Ovary (tissue), 9 donors: ENCODE data around the gene SLC9A9. TPM values are rescaled to one million over a fixed set of nuclear protein-coding genes. Genes with fewer than 3 reads are reported as not detected.

Experiments used
- DNase-seq, 5 donors: peaks; one replicate each; pipeline ENCODE4 v3.0.0-alpha.2; 2019 to 2020
- H3K27ac ChIP-seq, 2 donors: fragments of 200-600 bp; one replicate each; pipeline versions ENCODE4 v1.5.1 to v1.8.0; 2019 to 2022
- H3K27me3 ChIP-seq: fragments of 200-600 bp; one replicate; pipeline ENCODE4 v1.8.0; 2022
- H3K36me3 ChIP-seq: fragments of 200-600 bp; sonication (generic); one replicate; pipeline ENCODE4 v1.5.1; 2019
- H3K4me1 ChIP-seq: one replicate; pipeline ENCODE4 v1.8.1; 2013; ENCODE audit warnings: mild to moderate bottlenecking, moderate library complexity; ENCODE audit not compliant: insufficient read depth
- H3K4me3 ChIP-seq: fragments of 200-600 bp; sonication (generic); one replicate; pipeline ENCODE4 v1.5.1; 2017
- H3K9me3 ChIP-seq, 2 donors: fragments of 200-600 bp in 1 of 2; sonication (generic) in 1 of 2; one replicate each; pipeline versions ENCODE4 v1.5.1 to v1.8.1; 2013 to 2019; ENCODE audit warnings: mild to moderate bottlenecking in 1 of 2, moderate library complexity in 1 of 2
- EP300 ChIP-seq: sonication (generic); formaldehyde crosslinking; IDR thresholded peaks from one replicate; pipeline ENCODE4 v1.6.1; 2017; ENCODE audit warnings: antibody characterized with exemption
- POLR2A ChIP-seq: fragments of 450-650 bp; IDR thresholded peaks from one replicate; pipeline ENCODE4 v1.6.1; 2017; ENCODE audit warnings: antibody characterized with exemption, mild to moderate bottlenecking, moderate library complexity
- WGBS, 3 donors: extraction: QIAGEN DNeasy Blood & Tissue Kit in 1 of 3; methylation state at CpG; one replicate each; pipeline versions ENCODE4 v1.1.5 to v1.1.7; 2013 to 2017; 5-methylcytosine and 5-hydroxymethylcytosine counted together
- intact Hi-C, 4 donors: fragments of 100-400 bp; cut with DNase I; formaldehyde crosslinking; loops; one replicate each; pipeline versions ENCODE4 v1.11.0 to v1.15.1; 2022 to 2023
- polyA plus RNA-seq, 2 donors: library from polyadenylated mRNA; stranded (reverse); fragments of 200-250 nt in 1 of 2; fragments of 350-450 nt in 1 of 2; fragmentation: Illumina TruSeq in 1 of 2; extraction: RNeasy Lipid Tissue Mini Kit (QIAGEN cat#74804) in 1 of 2; gene quantifications; one replicate each; pipeline ENCODE4 v1.2.3, GENCODE V29; 2013 to 2014
- total RNA-seq, 7 donors: library from RNA; depleted of rRNA in 2 of 7; stranded (reverse); fragments of >200 nt in 2 of 7; fragmentation: NEBNext Ultra II Directional in 3 of 7; extraction: Animal tissue kit (Norgen Biotek cat#: 25700) in 3 of 7; gene quantifications; one replicate each; pipeline versions ENCODE4 v1.1.0 to v1.2.4, GENCODE V29; 2016 to 2023
- TF ChIP-seq, protein P1 (sequence below), 3 donors: fragments of 450-650 bp in 2 of 3; fragments of 200-600 bp in 1 of 3; IDR thresholded peaks; one replicate each; pipeline versions ENCODE4 v1.5.1 to v1.8.0; 2016 to 2022; ENCODE audit warnings: antibody characterized with exemption in 3 of 3, mild to moderate bottlenecking in 1 of 3
- donor health status: DM: no; HTN: no; CAD: no; lungs with moderate emphysema.
- donor health status: DM: no; HTN: no; CAD: no.
- donor health status: Bipolar disorder and iron deficiency.
- donor health status: DM: yes; HTN: yes; CAD: no.
- donor health status: DM: no; HTN: no; CAD: no.
- donor health status: DM: yes; HTN: yes; CAD: no.

The SLC9A9 gene
- total and polyA plus RNA-seq, 9 donors, result 7.0 to 22.7 (median 13.5) TPM

DNA sequence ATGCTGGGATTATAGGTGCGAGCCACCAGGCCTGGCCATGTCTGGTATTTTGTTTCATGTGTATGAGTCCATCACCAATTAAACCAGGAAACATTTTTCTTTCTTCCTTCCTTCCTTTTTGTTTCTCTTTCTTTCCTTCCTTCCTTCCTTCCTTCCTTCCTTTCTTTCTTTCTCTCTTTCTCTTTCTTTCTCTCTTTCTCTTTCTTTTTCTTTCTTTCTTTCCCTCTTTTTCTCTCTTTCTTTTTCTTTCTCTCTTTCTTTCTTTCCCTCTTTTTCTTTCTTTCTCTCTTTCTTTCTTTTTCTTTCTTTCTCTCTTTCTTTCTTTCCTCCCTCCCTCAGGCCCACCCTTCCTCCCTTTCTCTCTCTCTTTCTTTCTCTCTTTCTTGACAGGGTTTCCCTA lies 83.4 kb downstream of the SLC9A9 start:
- Histone ChIP-seq H3K9me3 (no peaks in the 10 kb centered on the region), H3K36me3 (no peaks in the 10 kb centered on the region), H3K27me3 (no peaks in the 10 kb centered on the region), H3K4me1 (no peaks in the 10 kb centered on the region), H3K4me3 (no peak overlapping the region), H3K27ac (no peak overlapping the region)
- 93 to 98% (median 97%) methylated on average over 1 of the region's 1 CpG for WGBS, 3 donors
- no peak for TF ChIP-seq EP300
- no peak for TF ChIP-seq POLR2A
- TF ChIP-seq, protein P1, sequence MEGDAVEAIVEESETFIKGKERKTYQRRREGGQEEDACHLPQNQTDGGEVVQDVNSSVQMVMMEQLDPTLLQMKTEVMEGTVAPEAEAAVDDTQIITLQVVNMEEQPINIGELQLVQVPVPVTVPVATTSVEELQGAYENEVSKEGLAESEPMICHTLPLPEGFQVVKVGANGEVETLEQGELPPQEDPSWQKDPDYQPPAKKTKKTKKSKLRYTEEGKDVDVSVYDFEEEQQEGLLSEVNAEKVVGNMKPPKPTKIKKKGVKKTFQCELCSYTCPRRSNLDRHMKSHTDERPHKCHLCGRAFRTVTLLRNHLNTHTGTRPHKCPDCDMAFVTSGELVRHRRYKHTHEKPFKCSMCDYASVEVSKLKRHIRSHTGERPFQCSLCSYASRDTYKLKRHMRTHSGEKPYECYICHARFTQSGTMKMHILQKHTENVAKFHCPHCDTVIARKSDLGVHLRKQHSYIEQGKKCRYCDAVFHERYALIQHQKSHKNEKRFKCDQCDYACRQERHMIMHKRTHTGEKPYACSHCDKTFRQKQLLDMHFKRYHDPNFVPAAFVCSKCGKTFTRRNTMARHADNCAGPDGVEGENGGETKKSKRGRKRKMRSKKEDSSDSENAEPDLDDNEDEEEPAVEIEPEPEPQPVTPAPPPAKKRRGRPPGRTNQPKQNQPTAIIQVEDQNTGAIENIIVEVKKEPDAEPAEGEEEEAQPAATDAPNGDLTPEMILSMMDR (IDR thresholded peaks at IDR 0.05), result no peak
- intact Hi-C loops, result no loop called here
- DNase-seq, result no peak

DNA sequence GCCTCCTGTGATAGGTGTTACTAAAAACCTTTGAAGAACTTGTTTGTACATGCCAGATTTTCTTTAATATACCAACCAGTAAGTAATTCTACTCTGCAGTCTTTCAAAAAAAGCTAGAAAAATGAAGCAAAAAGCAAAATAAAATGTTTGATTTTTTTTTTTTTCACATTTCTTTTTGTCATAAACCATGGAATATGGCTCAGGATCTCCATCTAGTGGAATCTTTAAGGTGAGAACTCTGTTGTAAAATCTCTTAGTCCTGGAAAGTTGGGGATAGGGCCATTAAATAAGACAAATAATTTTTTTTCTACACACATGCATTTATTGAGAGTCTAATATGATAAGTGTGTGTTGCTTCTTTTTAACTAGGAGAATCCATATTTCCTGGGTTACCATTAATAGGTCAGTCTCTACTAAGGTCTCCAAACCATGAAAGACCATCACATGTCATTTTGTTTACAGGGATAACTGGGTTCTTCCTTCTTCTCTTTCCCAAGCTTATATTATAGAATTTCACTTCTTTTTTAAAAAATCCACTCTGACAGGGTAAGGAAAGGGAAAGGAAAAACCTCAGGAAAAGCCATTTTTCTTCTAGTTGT lies 84.6 kb downstream of the SLC9A9 start:
- no peak overlapping the region for H3K27ac ChIP-seq
- H3K9me3 ChIP-seq, result no peaks in the 10 kb centered on the region
- no peaks in the 10 kb centered on the region for H3K27me3 ChIP-seq
- H3K36me3 ChIP-seq, result no peaks in the 10 kb centered on the region
- H3K4me3 ChIP-seq, result no peak overlapping the region
- DNase-seq, result no peak
- TF ChIP-seq, protein P1 (IDR thresholded peaks at IDR 0.05), result no peak
- no peak for TF ChIP-seq POLR2A
- TF ChIP-seq EP300, result no peak
- H3K4me1 ChIP-seq, result no peaks in the 10 kb centered on the region
- intact Hi-C loops, result no loop called here

DNA sequence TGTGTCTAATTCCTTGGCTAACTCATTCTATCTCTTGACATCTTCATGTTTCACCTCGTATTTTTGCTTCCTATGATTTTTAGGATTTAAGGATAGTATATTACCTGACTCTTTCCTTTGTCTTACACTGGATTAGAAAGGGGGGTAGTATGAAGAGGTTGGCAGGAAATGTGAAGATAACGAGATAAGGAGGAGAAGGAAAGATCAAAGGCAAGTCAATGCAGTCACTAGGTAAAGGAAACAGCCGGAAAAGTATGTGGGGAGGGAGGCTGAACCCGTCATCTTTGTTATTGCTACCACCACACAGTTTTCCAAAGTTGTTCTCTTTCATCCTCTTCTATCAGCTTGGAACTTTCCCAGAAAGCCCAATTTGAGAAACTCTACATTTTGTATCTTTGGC lies 90.6 kb downstream of the SLC9A9 start:
- intact Hi-C loops, result no loop called here
- Histone ChIP-seq H3K27ac (no peak overlapping the region), H3K27me3 (no peaks in the 10 kb centered on the region), H3K4me1 (peaks cover 2% of the 10 kb centered on the region), H3K36me3 (no peaks in the 10 kb centered on the region), H3K4me3 (no peak overlapping the region), H3K9me3 (no peaks in the 10 kb centered on the region)
- no peak for DNase-seq
- TF ChIP-seq, protein P1 (IDR thresholded peaks at IDR 0.05), result no peak
- no peak for TF ChIP-seq POLR2A
- 80 to 87% (median 83%) methylated on average over 4 of the region's 4 CpGs for WGBS, 3 donors

DNA sequence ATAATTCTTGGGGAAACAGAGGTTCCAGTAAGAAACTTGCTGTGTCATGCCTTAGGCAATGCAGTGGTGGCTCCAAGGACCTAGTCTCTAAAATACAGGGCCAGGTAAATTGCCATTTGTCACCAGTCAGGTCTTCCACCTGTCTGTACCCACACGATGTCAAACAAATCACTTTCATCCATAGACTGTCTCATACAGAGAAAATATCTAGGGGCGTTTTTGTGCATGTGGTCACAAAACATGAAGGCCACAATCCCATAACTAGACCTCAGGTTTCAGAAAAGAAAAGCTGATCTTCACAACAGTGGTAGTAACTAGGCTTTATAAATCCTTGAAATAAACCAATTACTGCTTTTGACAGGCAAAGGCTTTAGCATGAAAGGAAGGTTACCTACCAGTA lies 92.3 kb downstream of the SLC9A9 start:
- Histone ChIP-seq H3K4me3 (no peak overlapping the region), H3K27me3 (no peaks in the 10 kb centered on the region), H3K27ac (no peak overlapping the region), H3K4me1 (peaks cover 2% of the 10 kb centered on the region), H3K9me3 (no peaks in the 10 kb centered on the region), H3K36me3 (no peaks in the 10 kb centered on the region)
- WGBS, 3 donors, result 85 to 93% (median 88%) methylated on average over 2 of the region's 2 CpGs
- intact Hi-C loops, result no loop called here
- TF ChIP-seq, protein P1 (IDR thresholded peaks at IDR 0.05), result no peak
- TF ChIP-seq EP300, result no peak
- no peak for TF ChIP-seq POLR2A
- DNase-seq, result no peak
